NCI-H2081 treated with DMSO at 0.1 percent for 48 hours (cell line): Measurements from ENCODE around the gene CNTNAP3.
"Not testable (repeated sequence)": the region's sequence is repeated elsewhere in the genome, so short reads cannot be mapped to it uniquely, and the experiment has no call there.

Source experiments
- DNase-seq: peaks from one replicate; lab custom pipeline; 2025; lab: John Stamatoyannopoulos, UW

CNTNAP3 gene

GRCh38 chr9:39287980-39288379 is at the start of gene CNTNAP3:
TSS of gene CNTNAP3 (minus strand) at chr9:39288167. CDS start at chr9:39288064, 103 bp downstream.
- not testable (repeated sequence) for DNase-seq

GRCh38 chr9:39279995-39280394 is 8.0 kb downstream of the CNTNAP3 start:
- DNase-seq: not testable (repeated sequence)

DNA sequence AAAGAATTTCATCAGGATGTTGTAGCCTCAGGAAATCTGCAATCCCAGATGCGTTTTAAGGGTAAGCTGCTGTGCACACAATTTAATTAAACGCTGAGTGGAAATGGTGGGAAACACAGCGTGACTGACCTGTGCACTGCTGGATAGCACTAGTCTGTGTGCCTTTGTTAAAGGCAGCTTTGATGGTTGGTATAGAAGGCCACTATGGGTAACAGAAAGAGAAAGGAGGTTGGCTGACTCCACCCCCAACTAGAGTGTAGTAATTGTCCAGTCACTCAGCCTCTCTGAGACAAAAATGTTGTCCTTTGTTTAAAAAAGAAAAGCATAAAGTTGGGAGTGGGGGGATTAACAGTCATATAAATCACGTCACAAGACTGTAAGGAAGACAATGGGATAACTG is 45.5 kb downstream of the CNTNAP3 start:
- DNase-seq: not testable (repeated sequence)

GRCh38 chr9:39232130-39232991 is 55.6 kb downstream of the CNTNAP3 start:
- DNase-seq: not testable (repeated sequence)

GRCh38 chr9:39215976-39216375 is 72.0 kb downstream of the CNTNAP3 start:
- DNase-seq: not testable (repeated sequence)

DNA sequence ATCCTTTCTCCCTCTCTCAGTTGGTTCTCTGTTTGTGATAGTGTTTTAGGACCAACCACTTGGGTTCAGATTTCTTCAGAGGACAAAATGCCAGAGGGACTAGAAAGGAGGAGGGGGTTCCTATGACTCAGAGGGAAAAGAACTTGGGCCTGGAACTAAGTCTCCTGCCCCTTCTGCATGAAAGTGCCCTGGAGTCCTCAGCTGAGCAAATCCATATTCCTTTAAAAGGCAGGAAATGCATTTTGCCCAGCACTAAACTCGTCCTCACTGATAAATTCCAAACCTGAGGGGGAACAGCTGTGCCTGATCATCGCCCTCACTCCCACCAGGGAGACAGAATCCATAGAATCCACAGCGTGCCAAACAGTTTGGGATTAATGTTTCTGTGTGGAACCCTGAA is 78.2 kb downstream of the CNTNAP3 start:
- DNase-seq: not testable (repeated sequence)

GRCh38 chr9:39206643-39207042 is 81.3 kb downstream of the CNTNAP3 start:
- not testable (repeated sequence) for DNase-seq

DNA sequence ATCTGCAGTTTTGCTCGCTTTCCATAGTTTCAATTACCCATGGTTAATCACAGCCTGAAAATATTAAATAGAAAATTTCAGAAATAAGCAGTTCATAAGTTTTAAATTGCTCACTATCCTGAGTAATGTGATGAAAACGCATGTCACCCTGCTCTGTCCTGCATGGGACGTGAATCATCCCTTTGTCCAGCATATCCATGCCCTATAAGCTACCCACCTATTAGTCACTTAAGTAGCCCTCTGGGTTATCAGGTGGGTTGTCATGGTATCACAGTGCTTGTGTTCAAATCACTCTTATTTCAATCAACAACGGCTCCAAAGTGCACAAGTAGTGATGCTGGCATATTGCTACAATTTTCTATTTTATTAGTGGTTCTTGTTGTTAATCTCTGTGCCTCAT is 82.1 kb downstream of the CNTNAP3 start:
- DNase-seq: not testable (repeated sequence)

- not testable (repeated sequence) for DNase-seq
Observed at GRCh38 chr9:39200412-39200811, 87.6 kb downstream of the CNTNAP3 start.

DNA sequence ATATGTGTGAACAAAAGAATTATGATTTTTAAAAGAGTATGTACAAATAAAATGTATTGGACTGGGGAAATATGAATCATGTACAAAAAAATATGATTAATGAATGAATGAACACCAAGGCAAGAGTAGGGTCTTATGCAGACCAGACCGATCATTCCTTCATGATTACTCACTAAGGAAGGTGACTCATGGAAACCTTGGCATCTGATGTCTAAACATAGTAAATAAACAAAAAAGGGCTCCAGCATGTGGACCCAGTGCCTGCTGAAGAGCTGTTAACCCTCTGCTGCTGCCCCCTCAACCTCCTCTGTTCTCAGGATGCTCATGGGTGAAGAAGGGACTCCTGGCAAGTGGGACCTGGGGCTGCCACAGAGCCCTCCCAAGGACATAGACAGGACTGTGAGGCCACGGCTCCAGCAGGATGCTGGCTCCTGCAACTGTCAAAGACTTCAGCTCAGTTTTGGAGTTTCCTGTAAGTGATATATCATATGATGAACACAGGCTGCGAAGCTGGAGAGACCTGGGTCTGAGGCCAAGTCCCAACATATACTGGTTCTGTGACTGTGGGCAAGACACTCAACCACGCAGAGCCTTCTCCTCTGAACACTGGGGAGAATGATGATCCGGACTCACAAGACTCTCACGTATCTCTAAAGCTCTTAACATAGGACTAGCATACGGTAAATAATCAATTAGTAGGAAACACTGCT is 89.8 kb downstream of the CNTNAP3 start:
- DNase-seq: not testable (repeated sequence)

- DNase-seq: not testable (repeated sequence)
Observed at GRCh38 chr9:39171370-39171769, 116.6 kb downstream of the CNTNAP3 start.

GRCh38 chr9:39157714-39158113 is 130.3 kb downstream of the CNTNAP3 start:
- DNase-seq: not testable (repeated sequence)

DNA sequence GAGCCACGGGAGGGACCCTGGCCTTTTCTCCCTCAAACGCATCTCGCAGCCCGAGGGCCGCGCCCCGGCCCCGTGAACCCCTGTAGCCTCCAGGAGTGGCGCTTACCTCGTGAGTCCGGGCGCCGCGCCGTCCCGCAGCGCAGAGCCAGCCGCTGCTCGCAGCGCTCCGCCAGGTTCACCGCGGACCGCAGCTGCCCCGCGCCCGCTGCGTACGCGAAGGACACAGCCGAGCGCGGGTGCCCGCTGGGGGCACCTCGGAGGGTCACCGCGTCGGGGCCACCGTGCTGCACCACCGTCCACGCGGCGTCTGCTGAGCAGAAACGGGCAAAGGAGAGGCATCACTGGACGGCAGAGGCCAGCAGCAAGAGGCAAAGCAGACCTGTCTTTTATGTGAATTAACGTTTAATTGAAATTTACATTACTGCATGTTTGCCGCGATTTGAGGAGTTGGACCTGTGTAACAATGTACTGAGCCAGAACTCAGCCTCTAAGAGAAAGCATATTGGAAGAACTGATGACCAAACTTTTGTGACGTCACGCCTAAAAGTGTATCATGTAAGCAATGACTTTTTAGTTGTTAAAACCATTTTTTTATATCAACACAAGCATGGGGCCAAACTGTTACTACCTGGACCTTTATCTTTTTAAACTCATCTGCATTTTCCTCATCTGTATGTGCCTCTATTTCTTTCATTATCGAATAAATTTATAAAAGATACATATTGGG is 155.0 kb downstream of the CNTNAP3 start:
- DNase-seq: not testable (repeated sequence)

DNA sequence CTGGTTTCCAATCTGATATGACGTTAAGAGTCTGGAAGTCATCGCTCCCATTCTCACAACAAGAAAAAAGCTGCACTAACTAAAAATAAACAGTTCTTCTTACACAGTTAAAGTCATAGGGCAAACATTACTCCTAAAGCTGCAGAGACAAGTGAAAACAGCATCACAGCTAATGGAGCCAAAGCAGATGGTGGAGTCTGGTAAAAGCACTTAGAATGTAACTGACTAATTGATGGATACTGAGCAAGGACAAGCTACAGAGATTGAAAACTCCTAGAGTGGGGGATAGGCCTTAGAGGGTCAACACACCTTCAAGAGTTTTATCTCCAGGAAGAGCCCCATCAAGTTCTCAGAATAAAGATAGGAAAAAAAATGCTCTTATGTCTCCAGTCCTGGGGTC is 166.6 kb downstream of the CNTNAP3 start:
- not testable (repeated sequence) for DNase-seq

- DNase-seq: not testable (repeated sequence)
Observed at GRCh38 chr9:39111746-39112145, 176.2 kb downstream of the CNTNAP3 start.

DNA sequence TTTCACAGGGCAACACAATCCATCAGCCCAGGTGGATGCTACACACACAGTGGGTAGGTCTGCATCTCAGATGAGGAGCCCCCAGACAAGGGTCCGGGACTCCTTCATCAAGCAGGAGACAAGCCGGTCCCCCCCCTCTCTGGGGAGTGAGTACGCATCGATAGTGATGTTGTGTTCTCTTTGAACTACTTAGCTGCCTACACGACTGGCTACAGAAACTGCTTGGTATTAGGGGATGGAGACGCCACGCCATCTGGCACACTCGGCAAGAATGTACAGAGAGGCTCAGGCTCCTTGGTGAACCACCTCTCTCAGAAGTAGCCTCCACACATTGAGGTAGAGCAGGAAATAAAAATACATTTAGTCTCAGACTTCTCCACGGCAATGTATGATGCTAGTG is 179.8 kb downstream of the CNTNAP3 start:
- DNase-seq: no peak

GRCh38 chr9:39097208-39097607 is 190.8 kb downstream of the CNTNAP3 start:
- not testable (repeated sequence) for DNase-seq

GRCh38 chr9:39085311-39085710 is 202.7 kb downstream of the CNTNAP3 start:
- not testable (repeated sequence) for DNase-seq

- not testable (repeated sequence) for DNase-seq
Observed at GRCh38 chr9:39082574-39082973, 205.4 kb downstream of the CNTNAP3 start.

- DNase-seq: not testable (repeated sequence)
Observed at GRCh38 chr9:39080081-39080480, 207.9 kb downstream of the CNTNAP3 start.

- DNase-seq: not testable (repeated sequence)
Observed at GRCh38 chr9:39078621-39079256, 209.2 kb downstream of the CNTNAP3 start.

GRCh38 chr9:39073537-39073936 is 214.4 kb downstream of the CNTNAP3 start:
- DNase-seq: not testable (repeated sequence)
